OCI-M2 (cell line): ENCODE measurements around the gene MRPS23.

Source experiments
- DNase-seq: peaks from one replicate; lab custom pipeline; 2025; ENCODE audit not compliant: unreplicated experiment; lab: John Stamatoyannopoulos, UW

Gene MRPS23

GRCh38 chr17:57849874-57850754, at the start of gene MRPS23:
Gene MRPS23, minus strand, starts transcription at chr17:57850044. Its CDS starts 34 bp downstream, at chr17:57850010.
- DNase-seq: peak; percentile 61

- no peak for DNase-seq
Observed at GRCh38 chr17:57899391-57899790, 49.5 kb upstream of the MRPS23 start.

- DNase-seq: no peak
Observed at GRCh38 chr17:57898487-57899311, 48.9 kb upstream of the MRPS23 start.

GRCh38 chr17:57895382-57896060, 45.7 kb upstream of the MRPS23 start:
- DNase-seq: no peak

GRCh38 chr17:57894848-57895247, 45.0 kb upstream of the MRPS23 start:
- DNase-seq: no peak

- DNase-seq: no peak
Observed at GRCh38 chr17:57892820-57893595, 43.2 kb upstream of the MRPS23 start.

GRCh38 chr17:57892146-57892819, 42.4 kb upstream of the MRPS23 start:
- DNase-seq: no peak

GRCh38 chr17:57890857-57891232, 41.0 kb upstream of the MRPS23 start:
- no peak for DNase-seq

GRCh38 chr17:57889892-57890856, 40.3 kb upstream of the MRPS23 start:
- DNase-seq: no peak

GRCh38 chr17:57889252-57889651, 39.4 kb upstream of the MRPS23 start:
- no peak for DNase-seq

GRCh38 chr17:57888311-57889216, 38.7 kb upstream of the MRPS23 start:
- no peak for DNase-seq

GRCh38 chr17:57887161-57887560, 37.3 kb upstream of the MRPS23 start:
- DNase-seq: no peak

- no peak for DNase-seq
Observed at GRCh38 chr17:57886020-57886419, 36.2 kb upstream of the MRPS23 start.

GRCh38 chr17:57885148-57885915, 35.5 kb upstream of the MRPS23 start:
- no peak for DNase-seq

GRCh38 chr17:57881783-57882351, 32.0 kb upstream of the MRPS23 start:
- DNase-seq: no peak

GRCh38 chr17:57881143-57881542, 31.3 kb upstream of the MRPS23 start:
- DNase-seq: no peak

- no peak for DNase-seq
Observed at GRCh38 chr17:57880086-57880456, 30.2 kb upstream of the MRPS23 start.
